Testis (tissue), 2 donors: Measurements from ENCODE around the gene METTL5.

ENCODE experiments used
- POLR2A ChIP-seq: fragments of 450-650 bp; IDR thresholded peaks from one replicate; pipeline ENCODE4 v1.6.1; 2017; ENCODE audit warnings: antibody characterized with exemption, mild to moderate bottlenecking, moderate library complexity
- TF ChIP-seq, protein P1 (sequence below), 3 experiments: fragments of 450-650 bp in 2 of 3; fragments of 200-600 bp in 1 of 3; sonication (generic) in 1 of 3; IDR thresholded peaks; one replicate each; pipeline ENCODE4 v1.5.1; 2016 to 2019; ENCODE audit warnings: antibody characterized with exemption in 3 of 3, mild to moderate bottlenecking in 2 of 3, moderate library complexity in 1 of 3

DNA sequence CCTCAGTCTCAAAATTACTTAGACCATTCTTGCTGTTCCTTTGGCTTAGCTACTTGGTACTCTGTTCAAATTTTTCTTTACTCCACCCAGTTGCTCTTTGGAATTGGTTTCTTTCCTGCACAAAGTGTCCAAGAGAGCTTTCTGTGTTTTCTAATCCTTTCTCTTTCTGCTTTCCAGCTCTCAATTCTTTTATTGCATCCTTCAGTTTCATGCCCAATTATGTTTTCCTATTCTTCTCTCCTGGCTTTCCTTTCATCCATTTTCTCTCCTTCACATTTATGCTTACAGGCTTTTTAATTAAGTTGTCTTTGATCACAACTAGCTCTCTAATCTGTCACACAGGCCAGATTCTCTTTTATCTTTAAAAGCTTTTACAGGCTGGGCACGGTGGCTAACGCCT, 40.8 kb upstream of the METTL5 start:
- TF ChIP-seq, protein P1, sequence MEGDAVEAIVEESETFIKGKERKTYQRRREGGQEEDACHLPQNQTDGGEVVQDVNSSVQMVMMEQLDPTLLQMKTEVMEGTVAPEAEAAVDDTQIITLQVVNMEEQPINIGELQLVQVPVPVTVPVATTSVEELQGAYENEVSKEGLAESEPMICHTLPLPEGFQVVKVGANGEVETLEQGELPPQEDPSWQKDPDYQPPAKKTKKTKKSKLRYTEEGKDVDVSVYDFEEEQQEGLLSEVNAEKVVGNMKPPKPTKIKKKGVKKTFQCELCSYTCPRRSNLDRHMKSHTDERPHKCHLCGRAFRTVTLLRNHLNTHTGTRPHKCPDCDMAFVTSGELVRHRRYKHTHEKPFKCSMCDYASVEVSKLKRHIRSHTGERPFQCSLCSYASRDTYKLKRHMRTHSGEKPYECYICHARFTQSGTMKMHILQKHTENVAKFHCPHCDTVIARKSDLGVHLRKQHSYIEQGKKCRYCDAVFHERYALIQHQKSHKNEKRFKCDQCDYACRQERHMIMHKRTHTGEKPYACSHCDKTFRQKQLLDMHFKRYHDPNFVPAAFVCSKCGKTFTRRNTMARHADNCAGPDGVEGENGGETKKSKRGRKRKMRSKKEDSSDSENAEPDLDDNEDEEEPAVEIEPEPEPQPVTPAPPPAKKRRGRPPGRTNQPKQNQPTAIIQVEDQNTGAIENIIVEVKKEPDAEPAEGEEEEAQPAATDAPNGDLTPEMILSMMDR (IDR thresholded peaks at IDR 0.05): no peak
- no peak for TF ChIP-seq POLR2A
